ENCODE measurements around the gene TRDN. TPM values are rescaled to one million over a fixed set of nuclear protein-coding genes. Genes with fewer than 3 reads are reported as not detected.
"Not testable (repeated sequence)": the region's sequence is repeated elsewhere in the genome, so short reads cannot be mapped to it uniquely, and the experiment has no call there.

The TRDN gene
- total RNA-seq, 4 donors from 2014 or later: under 0.01 to 5.6 (median 1.6) TPM; not detected in 1

DNA sequence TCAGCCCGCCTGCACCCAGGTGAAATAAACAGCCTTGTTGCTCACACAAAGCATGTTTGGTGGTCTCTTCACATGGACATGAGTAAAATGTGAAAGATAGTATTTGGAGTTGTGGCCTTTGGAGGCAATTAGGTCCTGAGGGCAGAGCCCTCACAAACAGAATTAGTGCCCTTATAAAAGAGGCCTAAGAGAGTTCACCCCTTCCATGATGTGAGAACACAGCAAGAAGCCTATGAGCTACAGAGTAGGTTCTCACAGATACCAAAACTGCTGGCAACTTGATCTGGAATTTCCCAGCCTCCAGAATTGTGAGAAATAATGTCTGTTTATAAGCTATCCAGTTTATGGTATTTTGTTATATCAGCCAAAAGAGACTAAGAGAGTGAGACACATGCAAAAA is 74.5 kb downstream of the TRDN start:
- Histone ChIP-seq H3K36me3 (no peaks in the 10 kb centered on the region), H3K4me3 (no peak overlapping the region), H3K9me3 (no peaks in the 10 kb centered on the region), H3K4me1 (no peaks in the 10 kb centered on the region), H3K27ac (no peak overlapping the region), H3K27me3 (no peaks in the 10 kb centered on the region)
- DNase-seq: no peak
- no peak for TF ChIP-seq POLR2A (IDR thresholded peaks at IDR 0.05)
- intact Hi-C loops (cut with DNase I; ENCODE audit: low total_unique reads): no loop called here

GRCh38 chr6:123559816-123560215 is 76.9 kb downstream of the TRDN start:
- H3K36me3 ChIP-seq; intact Hi-C loops (cut with DNase I; ENCODE audit: low total_unique reads); DNase-seq; H3K27ac ChIP-seq; H3K9me3 ChIP-seq; H3K27me3 ChIP-seq; H3K4me3 ChIP-seq; H3K4me1 ChIP-seq: not testable (repeated sequence)

DNA sequence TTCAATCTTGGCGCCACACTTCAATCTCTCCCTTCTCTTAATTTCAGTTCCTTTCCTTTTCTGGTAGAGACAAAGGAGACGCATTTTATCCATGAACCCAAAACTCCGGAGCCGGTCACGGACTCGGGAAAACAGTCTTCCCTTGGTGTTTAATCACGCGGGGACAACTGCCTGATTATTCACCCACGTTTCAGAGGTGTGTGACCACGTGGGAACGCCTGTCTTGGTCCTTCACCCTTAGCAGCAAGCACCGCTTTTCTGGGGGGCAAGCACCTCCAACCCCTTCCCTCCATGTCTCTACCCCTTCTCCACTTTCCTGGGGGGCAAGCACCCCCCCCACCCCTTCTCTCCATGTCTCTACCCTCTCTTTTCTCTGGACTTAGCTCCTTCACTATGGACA is 79.3 kb downstream of the TRDN start:
- DNase-seq; H3K4me3 ChIP-seq; intact Hi-C loops (cut with DNase I; ENCODE audit: low total_unique reads); H3K27ac ChIP-seq; H3K9me3 ChIP-seq; H3K27me3 ChIP-seq; H3K36me3 ChIP-seq; H3K4me1 ChIP-seq: not testable (repeated sequence)

DNA sequence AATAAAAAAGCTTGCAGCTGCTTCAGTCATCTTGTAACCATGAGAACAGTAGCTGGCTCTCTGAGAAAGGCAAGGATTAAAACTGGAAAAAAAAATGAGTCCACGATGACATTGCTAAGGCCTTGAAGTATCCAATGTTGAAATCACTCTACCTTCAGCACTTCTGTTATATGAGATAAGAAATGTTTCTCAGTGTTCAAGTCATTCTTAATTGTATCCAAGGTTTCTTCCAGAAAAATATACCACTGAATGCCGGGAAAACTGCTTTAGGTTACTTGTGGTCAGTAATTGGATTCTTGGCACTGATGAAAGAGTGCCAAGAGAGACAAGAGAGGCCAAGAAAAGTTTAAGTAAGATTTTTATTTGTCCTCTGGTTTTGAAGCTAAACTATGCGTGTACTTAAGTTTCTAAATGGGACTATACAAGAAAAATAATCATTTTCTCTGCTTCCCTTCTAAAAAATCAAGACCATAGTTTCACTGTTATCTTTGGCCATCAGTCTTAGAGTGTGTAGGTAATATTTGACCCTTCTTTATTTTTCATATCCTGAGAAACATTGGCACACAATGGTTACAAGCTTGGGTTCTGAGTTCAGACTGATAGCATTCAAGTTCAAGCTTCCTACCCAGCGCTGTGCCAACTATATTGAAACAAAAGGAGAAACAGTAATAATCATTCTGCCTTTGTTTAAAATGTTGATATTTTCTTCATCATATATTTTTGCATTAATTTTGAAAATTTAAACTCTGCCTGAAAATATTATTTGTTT is 84.6 kb downstream of the TRDN start:
- no peak for DNase-seq
- Histone ChIP-seq H3K27ac (no peak overlapping the region), H3K4me1 (no peaks in the 10 kb centered on the region), H3K27me3 (no peaks in the 10 kb centered on the region), H3K9me3 (no peaks in the 10 kb centered on the region), H3K4me3 (no peak overlapping the region), H3K36me3 (no peaks in the 10 kb centered on the region)
- TF ChIP-seq POLR2A (IDR thresholded peaks at IDR 0.05): no peak
- no peak for TF ChIP-seq CTCF (IDR thresholded peaks at IDR 0.05)
- intact Hi-C loops (cut with DNase I; ENCODE audit: low total_unique reads): no loop called here

DNA sequence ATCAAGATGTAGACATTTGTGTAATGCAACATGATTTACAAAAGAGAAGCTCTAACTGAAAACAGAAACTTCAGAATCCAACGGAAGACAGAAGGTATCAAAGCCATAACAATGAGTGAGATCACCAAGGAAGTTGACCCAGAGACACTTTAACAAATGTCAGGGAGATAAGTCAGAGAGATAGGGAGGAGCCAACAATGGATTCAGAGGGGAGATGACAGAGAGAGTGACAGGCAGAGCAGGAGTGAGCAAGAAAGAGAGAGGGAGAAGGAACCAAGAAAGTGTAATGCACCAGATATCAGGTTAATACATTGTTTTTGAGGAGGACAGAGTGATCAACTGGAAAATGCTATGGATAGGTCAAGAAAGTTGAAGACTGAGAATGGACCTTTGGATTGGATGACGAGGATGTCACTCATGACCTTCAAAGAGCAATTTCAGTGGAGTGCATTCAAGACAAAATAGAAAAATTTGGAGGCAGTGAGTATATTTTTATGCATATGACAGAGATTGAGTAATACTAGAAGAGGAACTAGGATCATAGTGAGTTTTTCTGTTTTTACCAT is 86.6 kb downstream of the TRDN start:
- no peak for DNase-seq
- intact Hi-C loops (cut with DNase I; ENCODE audit: low total_unique reads): no loop called here

DNA sequence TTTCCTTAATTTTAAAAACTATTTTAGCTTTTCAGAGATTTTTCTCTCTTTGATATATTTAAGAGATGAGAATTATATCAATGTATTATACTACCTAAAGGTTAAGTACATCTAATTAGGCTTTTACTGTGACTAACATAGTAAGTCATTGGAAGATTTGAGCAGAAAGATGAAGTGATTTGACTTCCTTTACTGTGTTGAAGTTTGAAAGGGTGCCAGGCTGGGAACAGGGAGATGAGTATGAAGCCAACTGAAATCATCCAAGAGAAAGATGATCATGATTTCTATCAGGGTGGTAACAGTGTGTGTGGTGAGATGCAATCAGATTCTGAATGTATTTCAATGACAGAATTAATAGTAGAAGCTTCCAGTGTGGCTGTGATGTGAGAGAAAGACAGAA is 87.3 kb downstream of the TRDN start:
- no peaks in the 10 kb centered on the region for H3K9me3 ChIP-seq
- H3K27me3 ChIP-seq: no peaks in the 10 kb centered on the region
- H3K4me1 ChIP-seq: no peaks in the 10 kb centered on the region
- no peaks in the 10 kb centered on the region for H3K36me3 ChIP-seq
- DNase-seq: no peak
- H3K4me3 ChIP-seq: no peak overlapping the region
- TF ChIP-seq POLR2A (IDR thresholded peaks at IDR 0.05) (no peak), CTCF (IDR thresholded peaks at IDR 0.05) (no peak)
- intact Hi-C loops (cut with DNase I; ENCODE audit: low total_unique reads): no loop called here
- no peak overlapping the region for H3K27ac ChIP-seq

More for the DNA sequence above, 86.6 kb downstream of the TRDN start:
- Histone ChIP-seq H3K27me3 (no peaks in the 10 kb centered on the region), H3K27ac (no peak overlapping the region), H3K4me1 (no peaks in the 10 kb centered on the region), H3K4me3 (no peak overlapping the region), H3K9me3 (no peaks in the 10 kb centered on the region), H3K36me3 (no peaks in the 10 kb centered on the region)
- TF ChIP-seq POLR2A (IDR thresholded peaks at IDR 0.05) (no peak), CTCF (IDR thresholded peaks at IDR 0.05) (no peak)
